ENCODE data around the gene SLC23A3.

SLC23A3 gene

DNA sequence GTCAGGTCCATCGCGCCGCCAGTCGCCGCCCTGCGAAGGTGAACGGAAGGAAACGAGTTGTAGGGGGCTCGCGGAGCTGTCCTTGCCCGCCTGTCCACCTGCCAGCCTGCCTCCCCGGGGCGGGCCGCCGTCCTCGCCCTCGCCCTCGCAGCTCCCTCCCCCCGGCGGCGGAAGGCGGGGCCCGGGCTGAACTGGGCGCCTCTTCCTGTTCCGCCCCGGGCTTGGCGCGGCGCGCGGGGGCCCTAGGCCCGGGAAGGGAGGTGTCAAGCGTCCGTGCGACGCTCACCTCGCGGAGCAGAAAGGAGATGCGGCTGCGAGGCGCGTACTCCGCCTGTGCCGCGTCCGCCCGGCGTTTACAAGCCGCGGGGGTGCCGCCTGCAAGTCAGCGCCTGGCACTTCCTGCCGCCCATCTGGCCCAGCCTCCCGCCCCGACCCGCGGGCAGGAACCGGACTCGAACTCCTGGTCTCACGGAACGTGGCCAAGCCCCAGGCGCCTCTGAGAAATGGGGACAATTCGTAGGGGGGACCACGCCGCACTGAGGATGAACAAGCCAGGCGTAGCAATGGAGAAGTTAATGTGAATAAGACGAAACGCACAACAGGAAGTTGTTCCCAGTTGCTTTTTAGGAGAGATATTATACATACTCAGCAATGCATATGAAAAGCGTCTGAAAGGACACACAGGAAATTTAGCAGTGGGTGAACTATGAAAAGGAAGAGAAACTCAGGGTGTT lies 7.2 kb upstream of the SLC23A3 start, which contains the start of gene CNPPD1:
CNPPD1 (minus strand) TSS at position 108 of the 734 bp plus-strand sequence; CDS start at position 11, 97 bp downstream.
- in situ Hi-C loops (cut with MboI; ENCODE audit: low sequenced_read_pairs) = no loop called here

- in situ Hi-C loops (cut with MboI; ENCODE audit: low sequenced_read_pairs) = no loop called here
Observed at GRCh38 chr2:219175928-219176817, 6.3 kb upstream of the SLC23A3 start.

- in situ Hi-C loops (cut with MboI; ENCODE audit: low sequenced_read_pairs) = no loop called here
Observed at GRCh38 chr2:219175486-219175885, 5.7 kb upstream of the SLC23A3 start.

GRCh38 chr2:219174801-219175200 lies 5.0 kb upstream of the SLC23A3 start:
- in situ Hi-C loops (cut with MboI; ENCODE audit: low sequenced_read_pairs) = no loop called here

DNA sequence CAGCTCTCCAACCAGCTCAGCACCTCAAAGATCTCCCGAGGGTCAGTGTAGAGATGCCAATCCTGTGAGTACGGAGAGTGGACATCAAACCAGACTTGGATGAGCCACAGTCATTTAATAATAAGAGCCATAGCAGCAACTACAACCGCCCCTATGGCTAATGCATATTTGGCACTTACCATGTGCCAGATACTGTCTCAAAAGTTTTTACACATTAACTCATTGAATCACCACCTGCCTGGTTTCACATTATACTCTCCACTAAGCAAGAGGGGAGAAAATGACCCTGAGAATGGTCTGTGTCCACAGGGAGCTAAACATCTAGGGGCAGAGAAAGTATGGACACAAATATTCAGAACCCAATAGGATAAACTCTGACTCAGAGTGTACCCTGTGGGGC lies 4.3 kb upstream of the SLC23A3 start:
- in situ Hi-C loops (cut with MboI; ENCODE audit: low sequenced_read_pairs) = no loop called here

DNA sequence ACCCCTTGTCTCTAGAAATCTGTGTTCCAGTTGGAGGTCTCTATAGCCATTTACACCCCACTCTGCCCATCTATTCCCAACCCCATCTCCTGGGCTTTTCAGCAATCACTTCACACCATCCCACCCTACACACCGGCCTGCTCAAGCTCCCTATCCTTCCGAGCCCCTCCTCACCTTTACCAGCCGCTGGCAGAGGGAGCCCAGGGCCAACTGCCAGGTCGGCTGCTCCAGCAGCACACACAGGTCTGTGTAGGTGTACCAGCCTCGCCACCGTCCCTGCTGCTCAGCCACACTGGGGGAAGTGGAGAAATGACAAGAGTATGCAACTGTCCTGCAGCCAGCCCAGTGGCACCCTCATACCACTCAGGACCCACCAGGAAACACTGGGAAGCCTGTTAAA lies 3.3 kb upstream of the SLC23A3 start:
- in situ Hi-C loops (cut with MboI; ENCODE audit: low sequenced_read_pairs) = no loop called here

DNA sequence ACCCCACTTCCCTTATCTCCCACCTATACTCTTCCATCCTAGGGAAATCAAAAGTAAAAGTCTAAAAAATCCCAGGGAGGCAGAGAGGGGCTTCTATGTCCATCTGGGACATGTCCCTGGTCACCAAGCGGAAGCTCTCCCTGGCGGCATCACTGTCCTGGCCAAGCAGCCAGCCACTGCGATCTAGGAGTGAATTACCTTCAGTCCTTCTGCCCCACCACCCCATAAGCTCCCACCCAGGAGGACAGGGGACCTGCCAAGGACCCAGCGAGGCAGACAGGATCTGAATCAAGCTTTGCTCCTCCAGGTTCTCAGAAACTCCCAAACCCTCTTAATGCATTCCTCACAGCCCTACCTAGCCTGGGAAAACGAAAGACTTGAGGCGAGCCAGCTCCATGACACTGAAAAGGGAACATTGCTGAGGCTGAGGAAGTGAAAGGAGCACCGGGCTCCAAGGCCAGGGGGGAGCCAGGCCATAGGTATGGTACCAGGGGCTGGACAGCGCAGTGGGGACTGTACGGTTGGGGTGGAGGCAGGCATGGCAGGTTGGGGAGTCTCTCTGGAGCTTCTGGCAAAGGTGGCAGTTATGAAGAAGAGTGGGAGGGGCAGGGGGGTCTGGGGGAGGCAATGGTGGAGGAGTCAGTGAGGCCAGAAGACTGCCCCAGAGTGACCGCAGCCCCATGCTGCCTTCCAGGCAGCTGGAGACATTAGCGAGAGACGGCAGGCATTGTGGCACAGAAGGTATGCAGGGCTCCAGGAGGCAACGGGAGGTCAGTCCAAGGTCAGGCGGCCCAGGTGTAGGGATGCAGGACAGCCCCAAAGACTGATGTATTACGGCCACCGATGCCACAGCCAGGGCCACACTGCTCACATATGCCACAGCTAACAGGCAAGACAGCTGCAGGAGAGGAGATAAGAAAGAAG lies 2.7 kb upstream of the SLC23A3 start:
- in situ Hi-C loops (cut with MboI; ENCODE audit: low sequenced_read_pairs) = no loop called here

DNA sequence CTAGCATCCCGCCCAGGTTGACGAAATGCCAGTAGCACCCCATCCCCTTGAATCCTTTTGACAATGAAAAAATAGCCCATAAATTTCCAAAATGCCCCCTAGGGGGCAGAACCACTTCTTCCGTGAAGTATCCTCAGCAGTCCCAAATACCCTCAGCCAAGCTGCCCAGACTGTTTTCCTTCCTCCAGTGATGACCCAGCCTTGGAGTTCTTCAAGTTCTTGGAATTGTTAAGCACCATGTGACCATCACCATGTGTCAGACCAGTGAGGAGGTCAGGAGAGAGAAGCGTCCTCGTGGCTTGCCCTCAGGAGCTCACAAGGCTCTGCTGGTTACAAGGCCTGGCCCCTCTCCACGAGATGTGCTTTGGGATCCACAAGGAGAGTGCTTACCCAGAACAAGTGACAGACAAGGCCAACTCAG lies 1.4 kb upstream of the SLC23A3 start:
- in situ Hi-C loops (cut with MboI; ENCODE audit: low sequenced_read_pairs) = no loop called here

GRCh38 chr2:219168932-219169331 lies 897 bp downstream of the SLC23A3 start:
- in situ Hi-C loops (cut with MboI; ENCODE audit: low sequenced_read_pairs) = no loop called here

- in situ Hi-C loops (cut with MboI; ENCODE audit: low sequenced_read_pairs) = no loop called here
Observed at GRCh38 chr2:219168526-219168925, 1.3 kb downstream of the SLC23A3 start.

DNA sequence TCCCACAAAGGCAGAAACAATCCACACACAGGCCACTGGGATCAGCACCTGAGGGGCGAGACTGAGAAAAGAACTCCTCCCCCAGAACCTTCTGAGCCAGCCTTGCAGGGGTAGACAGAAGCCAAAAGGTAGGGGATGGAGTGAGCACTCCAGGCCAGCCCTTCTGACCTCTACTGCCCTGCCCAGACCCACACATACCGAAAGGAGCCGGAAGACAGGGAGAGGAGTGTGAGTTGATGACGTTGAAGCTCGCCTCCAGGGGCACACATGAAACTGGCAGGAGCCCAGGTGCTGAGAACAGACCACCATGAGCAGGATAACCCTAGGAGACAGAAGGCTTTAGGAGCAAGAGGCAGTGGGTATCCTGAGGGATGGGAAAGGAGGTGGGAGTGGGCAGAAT lies 1.8 kb downstream of the SLC23A3 start:
- in situ Hi-C loops (cut with MboI; ENCODE audit: low sequenced_read_pairs) = no loop called here

DNA sequence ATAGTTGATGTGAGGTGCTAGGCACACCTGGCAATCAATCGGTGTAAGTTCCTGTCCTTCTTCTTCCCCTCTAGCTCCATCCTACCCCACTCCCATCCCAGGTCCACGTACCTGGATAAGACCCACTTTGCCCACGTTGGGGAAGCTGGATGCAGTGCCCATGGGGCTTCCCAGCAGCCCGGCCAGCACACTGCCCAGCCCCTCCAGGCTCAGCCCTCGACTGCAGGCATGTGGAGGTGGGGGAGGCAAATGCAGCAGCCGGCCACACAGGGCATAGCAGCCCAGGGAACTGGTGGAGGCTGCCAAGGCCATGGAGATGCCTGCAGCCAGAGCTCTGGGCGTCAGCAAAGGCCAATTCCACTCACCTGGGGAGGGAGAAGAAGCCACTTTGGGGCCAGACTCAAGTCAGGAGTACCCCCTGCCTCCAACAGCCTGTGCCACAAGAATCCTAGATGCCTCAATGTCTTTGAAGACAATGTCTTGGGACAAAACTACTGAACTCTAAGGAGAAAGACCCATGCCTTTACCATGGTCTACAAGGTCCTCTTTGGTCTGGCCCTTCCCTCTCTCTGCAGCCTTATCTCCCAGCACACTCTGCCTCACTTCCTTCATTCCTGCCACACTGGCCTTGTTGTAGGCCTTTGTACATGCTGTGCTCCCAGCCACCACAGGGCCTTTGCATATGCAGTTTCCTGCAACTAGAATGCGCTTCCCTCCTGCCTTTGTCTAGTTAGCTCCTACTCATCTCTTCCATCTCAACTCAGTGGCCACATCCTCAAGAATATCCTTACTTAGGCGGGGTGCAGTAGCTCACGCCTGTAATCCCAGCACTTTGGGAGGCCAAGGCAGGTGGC lies 4.5 kb downstream of the SLC23A3 start:
- in situ Hi-C loops (cut with MboI; ENCODE audit: low sequenced_read_pairs) = no loop called here

DNA sequence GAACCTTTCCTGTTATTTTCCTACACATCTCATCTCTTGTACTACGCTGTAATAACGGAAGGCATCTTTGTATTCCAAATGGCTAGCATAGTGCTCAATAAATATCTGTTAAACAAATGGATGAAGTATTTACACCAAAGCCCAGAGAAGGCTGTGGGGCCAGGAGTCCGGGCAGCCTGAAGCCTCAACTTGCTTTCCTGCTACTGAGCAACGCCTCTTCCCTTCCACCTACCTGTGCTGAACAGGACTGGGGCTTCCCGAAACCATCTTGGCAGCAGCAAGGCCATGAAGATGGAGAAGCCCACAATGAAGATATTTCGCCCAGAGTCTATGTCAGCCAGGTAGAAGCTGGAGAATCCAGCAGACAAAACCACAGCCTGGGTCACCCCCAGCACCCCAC lies 6.7 kb downstream of the SLC23A3 start:
- in situ Hi-C loops (cut with MboI; ENCODE audit: low sequenced_read_pairs) = no loop called here

GRCh38 chr2:219161097-219161496 lies 8.7 kb downstream of the SLC23A3 start:
- in situ Hi-C loops (cut with MboI; ENCODE audit: low sequenced_read_pairs) = no loop called here

DNA sequence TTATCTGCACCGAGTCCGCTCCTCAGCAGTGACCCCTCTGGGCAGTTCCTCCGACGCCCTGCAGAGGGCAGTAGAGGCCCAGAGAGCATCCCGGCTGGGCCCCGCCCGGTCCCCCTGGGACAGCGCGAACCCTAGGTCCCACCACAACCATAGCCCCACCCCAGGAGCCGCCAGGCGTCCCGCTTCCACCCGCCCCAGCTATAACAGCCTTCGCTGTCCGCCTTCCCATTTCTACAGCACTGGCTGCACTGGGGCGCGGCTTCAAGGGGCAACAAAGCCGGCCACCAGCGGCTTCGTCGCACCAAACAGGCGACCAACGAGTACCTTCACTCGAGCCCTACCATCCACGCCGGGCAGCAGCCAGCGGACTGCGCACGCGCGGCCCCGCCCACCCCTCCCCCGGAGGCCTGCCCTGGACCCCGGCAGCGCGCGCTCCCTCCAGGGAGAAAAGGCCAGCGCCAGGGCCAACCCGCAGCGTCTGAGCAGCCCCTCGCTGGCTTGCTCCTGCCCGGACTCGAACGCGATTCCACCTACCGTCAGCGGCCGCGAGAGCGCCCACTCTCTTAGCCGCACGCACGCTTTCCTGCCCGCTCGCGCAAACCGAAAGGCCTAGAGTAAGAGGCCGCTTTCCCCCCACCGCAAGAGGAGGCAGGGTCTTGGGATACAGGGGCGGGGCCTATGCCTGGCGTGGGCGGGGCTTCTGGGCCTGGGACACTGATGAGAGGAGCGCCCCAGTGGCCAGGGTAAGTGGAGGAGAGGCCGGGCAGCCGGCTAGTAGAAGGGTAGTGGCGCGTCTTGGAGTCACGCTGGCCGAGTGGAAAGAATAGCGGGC lies 9.4 kb downstream of the SLC23A3 start, which contains the start of gene NHEJ1:
NHEJ1 (minus strand) TSS at position 630 of the 832 bp plus-strand sequence. CDS start 2,453 bp downstream, outside the sequence.
- in situ Hi-C loops (cut with MboI; ENCODE audit: low sequenced_read_pairs) = no loop called here

GRCh38 chr2:219159771-219160185 lies 10.1 kb downstream of the SLC23A3 start:
- in situ Hi-C loops (cut with MboI; ENCODE audit: low sequenced_read_pairs) = no loop called here

- in situ Hi-C loops (cut with MboI; ENCODE audit: low sequenced_read_pairs) = no loop called here
Observed at GRCh38 chr2:219158586-219158985, 11.2 kb downstream of the SLC23A3 start.

DNA sequence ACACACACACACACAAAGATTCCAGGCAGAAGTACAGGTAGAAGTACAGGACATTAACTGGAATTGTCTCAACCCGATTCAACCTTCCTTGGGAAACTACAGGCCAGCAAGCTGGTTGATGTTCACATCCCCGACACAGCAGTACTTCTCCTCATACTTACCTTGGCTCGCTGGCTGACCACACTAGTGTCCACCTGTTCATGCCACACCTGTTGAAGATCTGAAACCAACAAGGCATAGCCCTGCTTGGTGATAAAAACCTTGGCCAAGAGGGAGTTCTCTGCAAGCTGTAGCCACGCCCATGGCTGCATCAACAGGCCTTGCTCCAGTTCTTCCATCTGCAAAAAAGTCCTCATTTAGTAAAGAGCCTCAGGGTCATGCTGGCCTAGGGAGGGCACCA lies 11.8 kb downstream of the SLC23A3 start:
- in situ Hi-C loops (cut with MboI; ENCODE audit: low sequenced_read_pairs) = no loop called here

GRCh38 chr2:219157396-219157795 lies 12.4 kb downstream of the SLC23A3 start:
- in situ Hi-C loops (cut with MboI; ENCODE audit: low sequenced_read_pairs) = no loop called here

All from HL-60/S4 treated with phorbol 12-myristate 13-acetate at 8.2 ng/mL for 4 days and 3 days (cell line).